ENCODE data around the gene EDAR.

Gene EDAR

GRCh38 chr2:108918156-108918874 is 70.7 kb downstream of the EDAR start:
- H3K27ac ChIP-seq = no peak overlapping the region
- TF ChIP-seq, protein P1, sequence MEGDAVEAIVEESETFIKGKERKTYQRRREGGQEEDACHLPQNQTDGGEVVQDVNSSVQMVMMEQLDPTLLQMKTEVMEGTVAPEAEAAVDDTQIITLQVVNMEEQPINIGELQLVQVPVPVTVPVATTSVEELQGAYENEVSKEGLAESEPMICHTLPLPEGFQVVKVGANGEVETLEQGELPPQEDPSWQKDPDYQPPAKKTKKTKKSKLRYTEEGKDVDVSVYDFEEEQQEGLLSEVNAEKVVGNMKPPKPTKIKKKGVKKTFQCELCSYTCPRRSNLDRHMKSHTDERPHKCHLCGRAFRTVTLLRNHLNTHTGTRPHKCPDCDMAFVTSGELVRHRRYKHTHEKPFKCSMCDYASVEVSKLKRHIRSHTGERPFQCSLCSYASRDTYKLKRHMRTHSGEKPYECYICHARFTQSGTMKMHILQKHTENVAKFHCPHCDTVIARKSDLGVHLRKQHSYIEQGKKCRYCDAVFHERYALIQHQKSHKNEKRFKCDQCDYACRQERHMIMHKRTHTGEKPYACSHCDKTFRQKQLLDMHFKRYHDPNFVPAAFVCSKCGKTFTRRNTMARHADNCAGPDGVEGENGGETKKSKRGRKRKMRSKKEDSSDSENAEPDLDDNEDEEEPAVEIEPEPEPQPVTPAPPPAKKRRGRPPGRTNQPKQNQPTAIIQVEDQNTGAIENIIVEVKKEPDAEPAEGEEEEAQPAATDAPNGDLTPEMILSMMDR (conservative IDR thresholded peaks at IDR 0.05) = no peak

DNA sequence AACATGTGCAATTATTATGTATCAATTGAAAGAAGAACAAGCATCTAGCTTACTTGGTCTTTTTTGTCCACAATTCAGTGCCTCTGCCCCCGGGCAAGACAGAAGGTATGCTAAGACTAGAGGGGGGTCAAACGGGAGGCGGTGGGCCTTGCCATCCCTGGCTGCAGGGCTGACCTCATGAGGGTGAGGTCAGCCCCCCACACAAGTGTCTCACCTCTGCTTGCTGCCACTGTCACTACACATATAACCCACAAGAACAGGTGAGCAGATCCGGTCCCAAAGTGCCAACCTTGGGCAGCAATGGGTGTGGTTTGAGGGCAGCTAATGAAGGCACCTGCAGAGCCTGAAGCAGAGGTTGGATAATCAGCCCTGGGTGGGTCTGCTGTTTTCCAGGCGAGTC is 71.5 kb downstream of the EDAR start:
- H3K27ac ChIP-seq = no peak overlapping the region
- TF ChIP-seq, protein P1 (conservative IDR thresholded peaks at IDR 0.05) = no peak

DNA sequence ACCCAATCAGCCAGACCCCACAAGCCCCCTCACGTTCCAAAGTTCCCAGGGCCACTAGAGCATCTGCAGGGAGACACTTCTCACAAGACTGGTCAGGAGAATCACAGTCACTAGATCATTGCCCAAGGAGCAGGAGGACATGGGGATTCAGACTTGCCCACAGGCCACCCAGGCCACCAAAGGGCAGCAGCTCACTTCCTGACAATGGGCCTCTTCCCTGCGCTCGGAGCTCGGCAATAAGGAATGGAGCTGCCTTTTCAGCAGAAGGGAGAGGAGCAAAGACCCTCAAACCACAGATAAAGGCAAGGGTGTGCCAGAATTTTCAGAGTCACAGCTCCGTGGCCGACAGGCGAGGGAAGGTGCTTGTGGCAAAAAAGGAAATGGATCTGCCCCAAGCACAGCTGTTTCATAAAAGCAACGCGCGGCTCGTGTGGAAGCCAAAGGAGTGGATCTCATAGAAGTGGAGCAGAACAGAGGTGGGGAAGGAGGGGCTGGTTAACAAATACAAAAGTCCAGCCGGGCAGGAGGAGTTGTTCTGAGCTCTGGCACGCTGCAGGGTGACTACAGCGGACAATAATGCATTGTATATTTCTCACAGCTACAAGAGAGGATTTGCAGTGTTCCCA is 72.1 kb downstream of the EDAR start:
- no peak overlapping the region for H3K27ac ChIP-seq
- TF ChIP-seq, protein P1 (conservative IDR thresholded peaks at IDR 0.05) = no peak

- TF ChIP-seq, protein P1 (conservative IDR thresholded peaks at IDR 0.05) = no peak
- no peak overlapping the region for H3K27ac ChIP-seq
Measured at GRCh38 chr2:108916122-108916795, 72.8 kb downstream of the EDAR start.

- TF ChIP-seq, protein P1 (conservative IDR thresholded peaks at IDR 0.05) = no peak
Measured at GRCh38 chr2:108912629-108912902, 76.5 kb downstream of the EDAR start.

GRCh38 chr2:108911807-108912628 is 77.0 kb downstream of the EDAR start:
- TF ChIP-seq, protein P1 (conservative IDR thresholded peaks at IDR 0.05) = no peak
- no peak overlapping the region for H3K27ac ChIP-seq

More at GRCh38 chr2:108912629-108912902, 76.5 kb downstream of the EDAR start:
- no peak overlapping the region for H3K27ac ChIP-seq

DNA sequence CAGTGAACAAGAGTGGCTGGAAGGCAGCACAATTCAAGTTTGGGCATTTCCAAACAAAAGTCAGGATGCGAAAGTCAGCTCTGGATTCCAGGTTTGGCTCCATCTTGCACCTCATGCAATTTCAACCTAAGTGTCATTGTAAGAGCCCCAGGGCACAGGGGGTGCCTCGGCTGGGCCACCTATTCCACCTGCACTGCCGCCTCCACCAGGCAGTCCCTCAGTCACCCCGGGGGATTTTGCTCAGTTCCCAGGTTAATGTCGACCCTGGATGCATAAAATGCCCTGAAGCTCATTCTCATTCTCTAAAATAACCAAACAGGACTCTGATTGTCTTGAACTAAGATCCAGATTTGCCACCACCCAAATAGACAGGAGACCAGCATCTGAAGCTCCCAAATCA is 77.6 kb downstream of the EDAR start:
- no peak overlapping the region for H3K27ac ChIP-seq
- TF ChIP-seq, protein P1 (conservative IDR thresholded peaks at IDR 0.05) = no peak

All from VCaP (cell line).